Activated naive CD8-positive, alpha-beta T cell treated with anti-CD3 and anti-CD28 coated beads, Interleukin-2, amount 50 U/mL, for 24 hours (primary cell): ENCODE results near the gene CACNA2D4.
A peak's percentile ranks its signal among the peaks of the same experiment; 100 is the strongest.

Experiments
- ATAC-seq: fragments of 150-1000 bp; cut with Tn5 transposase; one replicate; pipeline ENCODE4 v1.10.0; 2021
- DNase-seq: peaks from one replicate; pipeline ENCODE4 v3.0.0; 2021
- H3K27ac Mint-ChIP-seq: one replicate; pipeline ENCODE4 v1.8.0; 2021; ENCODE audit warnings: mild to moderate bottlenecking, mixed read lengths
- H3K27me3 Mint-ChIP-seq: one replicate; pipeline ENCODE4 v1.8.0; 2021; ENCODE audit warnings: mixed read lengths
- H3K36me3 Mint-ChIP-seq: one replicate; pipeline ENCODE4 v1.8.0; 2021; ENCODE audit warnings: low read depth, mixed read lengths
- H3K4me1 Mint-ChIP-seq: one replicate; pipeline ENCODE4 v1.8.0; 2021; ENCODE audit warnings: mixed read lengths
- H3K4me3 Mint-ChIP-seq: one replicate; pipeline ENCODE4 v1.8.0; 2021; ENCODE audit warnings: mild to moderate bottlenecking, moderate library complexity, mixed read lengths
- H3K9me3 Mint-ChIP-seq: one replicate; pipeline ENCODE4 v1.8.0; 2021; ENCODE audit warnings: mixed read lengths

The CACNA2D4 gene

GRCh38 chr12:1805441-1806081 lies 112.9 kb downstream of the CACNA2D4 start:
- peaks cover 4% of the 10 kb centered on the region for H3K9me3 Mint-ChIP-seq
- DNase-seq (no peak), ATAC-seq (no peak)
- no peaks in the 10 kb centered on the region for H3K36me3 Mint-ChIP-seq
- no peaks in the 10 kb centered on the region for H3K27me3 Mint-ChIP-seq
- peaks cover 8% of the 10 kb centered on the region for H3K4me1 Mint-ChIP-seq
- H3K4me3 Mint-ChIP-seq = no peak overlapping the region
- H3K27ac Mint-ChIP-seq = no peak overlapping the region

GRCh38 chr12:1804545-1805332 lies 113.7 kb downstream of the CACNA2D4 start:
- Mint-ChIP-seq H3K27ac (peak overlapping the region; percentile 32), H3K9me3 (peaks cover 4% of the 10 kb centered on the region), H3K4me3 (peak overlapping the region; percentile 3), H3K36me3 (no peaks in the 10 kb centered on the region), H3K27me3 (no peaks in the 10 kb centered on the region), H3K4me1 (peaks cover 4% of the 10 kb centered on the region)
- DNase-seq (peak; percentile 86), ATAC-seq (peak; percentile 83)

- Mint-ChIP-seq H3K27ac (no peak overlapping the region), H3K4me3 (no peak overlapping the region), H3K36me3 (no peaks in the 10 kb centered on the region), H3K9me3 (peaks cover 4% of the 10 kb centered on the region), H3K27me3 (no peaks in the 10 kb centered on the region), H3K4me1 (peaks cover 3% of the 10 kb centered on the region)
- DNase-seq = no peak
- ATAC-seq = no peak
These were observed 114.7 kb downstream of the CACNA2D4 start for GRCh38 chr12:1803736-1804135.

GRCh38 chr12:1801303-1801975 lies 117.0 kb downstream of the CACNA2D4 start:
- Mint-ChIP-seq H3K27ac (no peak overlapping the region), H3K27me3 (no peaks in the 10 kb centered on the region), H3K4me3 (no peak overlapping the region), H3K36me3 (no peaks in the 10 kb centered on the region), H3K9me3 (peaks cover 4% of the 10 kb centered on the region), H3K4me1 (peaks cover 6% of the 10 kb centered on the region)
- DNase-seq (no peak), ATAC-seq (no peak)

- peaks cover 8% of the 10 kb centered on the region for H3K4me1 Mint-ChIP-seq
- H3K36me3 Mint-ChIP-seq = no peaks in the 10 kb centered on the region
- H3K27ac Mint-ChIP-seq = no peak overlapping the region
- no peak for ATAC-seq
- H3K27me3 Mint-ChIP-seq = no peaks in the 10 kb centered on the region
- no peak overlapping the region for H3K4me3 Mint-ChIP-seq
- H3K9me3 Mint-ChIP-seq = peaks cover 4% of the 10 kb centered on the region
- no peak for DNase-seq
These were observed 117.8 kb downstream of the CACNA2D4 start for GRCh38 chr12:1800401-1801302.

GRCh38 chr12:1799882-1800400 lies 118.5 kb downstream of the CACNA2D4 start:
- H3K4me3 Mint-ChIP-seq = no peak overlapping the region
- H3K36me3 Mint-ChIP-seq = no peaks in the 10 kb centered on the region
- H3K27me3 Mint-ChIP-seq = no peaks in the 10 kb centered on the region
- ATAC-seq (no peak), DNase-seq (no peak)
- peaks cover 4% of the 10 kb centered on the region for H3K9me3 Mint-ChIP-seq
- H3K27ac Mint-ChIP-seq = no peak overlapping the region
- peaks cover 10% of the 10 kb centered on the region for H3K4me1 Mint-ChIP-seq

GRCh38 chr12:1799051-1799881 lies 119.2 kb downstream of the CACNA2D4 start:
- Mint-ChIP-seq H3K36me3 (no peaks in the 10 kb centered on the region), H3K9me3 (peaks cover under 1% of the 10 kb centered on the region), H3K4me1 (peaks cover 8% of the 10 kb centered on the region), H3K27ac (peak overlapping the region; percentile 63), H3K4me3 (no peak overlapping the region), H3K27me3 (no peaks in the 10 kb centered on the region)
- ATAC-seq (no peak), DNase-seq (no peak)

- DNase-seq = no peak
- H3K9me3 Mint-ChIP-seq = no peaks in the 10 kb centered on the region
- H3K4me3 Mint-ChIP-seq = no peak overlapping the region
- no peak for ATAC-seq
- no peaks in the 10 kb centered on the region for H3K36me3 Mint-ChIP-seq
- H3K4me1 Mint-ChIP-seq = peaks cover 7% of the 10 kb centered on the region
- no peaks in the 10 kb centered on the region for H3K27me3 Mint-ChIP-seq
- H3K27ac Mint-ChIP-seq = peak overlapping the region; percentile 63
These were observed 119.8 kb downstream of the CACNA2D4 start for GRCh38 chr12:1798641-1799020.

GRCh38 chr12:1797991-1798640 lies 120.3 kb downstream of the CACNA2D4 start:
- Mint-ChIP-seq H3K27me3 (no peaks in the 10 kb centered on the region), H3K36me3 (no peaks in the 10 kb centered on the region), H3K27ac (no peak overlapping the region), H3K4me3 (no peak overlapping the region), H3K9me3 (no peaks in the 10 kb centered on the region), H3K4me1 (peaks cover 7% of the 10 kb centered on the region)
- no peak for DNase-seq
- ATAC-seq = no peak

- Mint-ChIP-seq H3K27me3 (no peaks in the 10 kb centered on the region), H3K27ac (peak overlapping the region; percentile 73), H3K4me1 (peaks cover 7% of the 10 kb centered on the region), H3K4me3 (peak overlapping the region; percentile 87), H3K9me3 (no peaks in the 10 kb centered on the region), H3K36me3 (no peaks in the 10 kb centered on the region)
- DNase-seq = peak; percentile 72
- no peak for ATAC-seq
These were observed 121.2 kb downstream of the CACNA2D4 start for GRCh38 chr12:1797011-1797901.

GRCh38 chr12:1796515-1797010 lies 121.9 kb downstream of the CACNA2D4 start:
- Mint-ChIP-seq H3K27me3 (no peaks in the 10 kb centered on the region), H3K4me1 (peaks cover 13% of the 10 kb centered on the region)

More at GRCh38 chr12:1796515-1797010, 121.9 kb downstream of the CACNA2D4 start:
- Mint-ChIP-seq H3K4me3 (peak overlapping the region; percentile 87), H3K36me3 (no peaks in the 10 kb centered on the region), H3K9me3 (no peaks in the 10 kb centered on the region), H3K27ac (peak overlapping the region; percentile 96)
- DNase-seq (peak; percentile 58), ATAC-seq (peak; percentile 21)
